ENCODE data around the gene SNRNP48. TPM values are rescaled to one million over a fixed set of nuclear protein-coding genes. Genes with fewer than 3 reads are reported as not detected.

The SNRNP48 gene
- polyA plus RNA-seq, 1 of the 3 experiments (the other 2 are of a cell fraction), result 5.7 TPM

DNA sequence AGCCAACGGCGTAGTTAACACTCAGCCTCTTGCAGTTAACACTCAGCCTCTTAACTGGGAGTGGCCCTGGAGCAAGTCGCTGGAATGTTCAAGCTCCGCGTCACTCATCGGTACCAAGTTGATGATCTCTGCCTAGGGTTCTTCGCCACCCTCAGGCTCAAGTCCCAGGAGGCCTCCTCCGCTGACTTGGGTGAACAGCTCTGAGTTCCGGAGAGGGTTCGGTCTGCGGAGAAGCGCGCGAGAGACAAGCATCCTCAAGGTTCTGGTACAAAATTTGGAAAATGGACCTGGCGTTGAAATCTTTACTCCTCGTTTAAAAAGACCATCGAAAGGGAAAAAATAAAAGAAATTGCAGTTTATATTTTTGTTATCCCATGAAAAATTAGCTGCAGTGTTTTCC lies 49.4 kb upstream of the SNRNP48 start:
- no peak overlapping the region for H3K4me2 ChIP-seq
- H3K36me3 ChIP-seq (replicated peaks in 1 of 2; ENCODE audit: control insufficient read depth in 1 of 2, insufficient read depth in 2 of 2, low read length in 1 of 2), result no peaks in the 10 kb centered on the region

DNA sequence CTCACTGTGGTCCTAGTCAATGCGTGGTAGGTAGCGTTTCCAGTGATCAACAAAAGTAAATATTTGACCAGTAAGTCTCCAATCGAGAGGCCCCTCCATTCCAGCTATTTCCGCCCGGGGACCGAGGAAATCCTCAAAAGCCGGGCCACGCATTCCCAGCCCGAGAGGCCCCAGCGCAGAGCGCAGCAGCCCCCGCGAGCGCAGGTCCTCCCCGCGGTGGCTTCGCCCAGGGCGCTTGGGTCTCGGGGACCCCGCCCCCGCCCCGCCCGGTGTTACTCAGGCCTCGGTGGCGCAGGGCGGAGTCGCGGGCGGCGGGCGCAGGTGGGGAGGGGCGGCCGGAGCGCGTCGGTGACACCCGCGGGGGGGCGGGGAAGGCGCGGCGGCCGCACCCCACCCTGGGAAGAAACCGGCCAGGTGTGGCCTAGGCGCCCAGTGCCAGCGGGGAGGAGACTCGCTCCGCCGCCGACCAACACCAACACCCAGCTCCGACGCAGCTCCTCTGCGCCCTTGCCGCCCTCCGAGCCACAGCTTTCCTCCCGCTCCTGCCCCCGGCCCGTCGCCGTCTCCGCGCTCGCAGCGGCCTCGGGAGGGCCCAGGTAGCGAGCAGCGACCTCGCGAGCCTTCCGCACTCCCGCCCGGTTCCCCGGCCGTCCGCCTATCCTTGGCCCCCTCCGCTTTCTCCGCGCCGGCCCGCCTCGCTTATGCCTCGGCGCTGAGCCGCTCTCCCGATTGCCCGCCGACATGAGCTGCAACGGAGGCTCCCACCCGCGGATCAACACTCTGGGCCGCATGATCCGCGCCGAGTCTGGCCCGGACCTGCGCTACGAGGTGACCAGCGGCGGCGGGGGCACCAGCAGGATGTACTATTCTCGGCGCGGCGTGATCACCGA lies 48.6 kb upstream of the SNRNP48 start, which contains the start of gene DSP:
Gene DSP, plus strand, starts transcription at position 497 of the 890 bp plus-strand sequence. Its CDS starts 245 bp downstream, at position 742.
- Histone ChIP-seq H3K9me2 (no peaks in the 10 kb centered on the region), H3F3A (replicated peaks; ENCODE audit: insufficient read depth) (no peaks in the 10 kb centered on the region), H2AFZ (ENCODE audit: low read depth) (peak within 1 kb of the TSS; percentile 76; the same call in 1 of the 2 replicates), H3K4me3 (ENCODE audit: low read depth in 2 of 2, low read length in 1 of 2) (peak within 1 kb of the TSS; percentile 28 to 50; a peak in 3 of 4 replicates), H3K9ac (no peak within 1 kb of the TSS), H3K4me2 (peak within 1 kb of the TSS; percentile 79), H3K36me3 (replicated peaks in 1 of 2; ENCODE audit: control insufficient read depth in 1 of 2, insufficient read depth in 2 of 2, low read length in 1 of 2) (no peaks in the 10 kb centered on the region), H3K27me3 (ENCODE audit: insufficient read depth) (peaks cover 85% of the 10 kb centered on the region), H4K20me1 (ENCODE audit: insufficient read depth) (no peaks in the 10 kb centered on the region), H3K27ac (ENCODE audit: low read depth in 2 of 2, low read length in 1 of 2) (no peak within 1 kb of the TSS), H3K79me2 (ENCODE audit: insufficient read depth) (no peaks in the 10 kb centered on the region), H3K9me3 (no peaks in the 10 kb centered on the region), H3K4me1 (ENCODE audit: control insufficient read depth in 1 of 2, insufficient read depth in 2 of 2, low read depth in 1 of 2, low read length in 1 of 2) (no peaks in the 10 kb centered on the region; a peak in 1 of 4 replicates)
- TF ChIP-seq POLR2AphosphoS5 (IDR thresholded peaks at IDR 0.05; ENCODE audit: low read depth, low read length), result no peak
- TF ChIP-seq EZH2phosphoT487 (IDR thresholded peaks at IDR 0.05; ENCODE audit: borderline replicate concordance, low read depth), result peak; percentile 55; the same call in 1 of the 2 replicates
- TF ChIP-seq NFIC (IDR thresholded peaks at IDR 0.05; ENCODE audit: borderline replicate concordance), result no peak
- POLR2A ChIA-PET, result no interaction called here
- DNase-seq, result peak; percentile 36
- CTCF ChIA-PET, result interaction anchor here (0.6 kb wide), 1 partner anchor 76 kb away, joined by 3 read pairs; no protein-coding TSS in a partner anchor
- WGBS (ENCODE audit: low lambda C conversion rate), result 5% methylated on average over 38 of the region's 105 CpGs

More for the DNA sequence above, 49.4 kb upstream of the SNRNP48 start:
- 31% methylated on average over 17 of the region's 17 CpGs for WGBS (ENCODE audit: low lambda C conversion rate)
- Histone ChIP-seq H3K4me3 (ENCODE audit: low read depth in 2 of 2, low read length in 1 of 2) (no peak overlapping the region), H2AFZ (ENCODE audit: low read depth) (no peak overlapping the region), H3K27ac (ENCODE audit: low read depth in 2 of 2, low read length in 1 of 2) (no peak overlapping the region), H3K9ac (no peak overlapping the region), H3K27me3 (ENCODE audit: insufficient read depth) (peaks cover 77% of the 10 kb centered on the region), H3F3A (replicated peaks; ENCODE audit: insufficient read depth) (no peaks in the 10 kb centered on the region), H3K9me3 (no peaks in the 10 kb centered on the region), H3K4me1 (ENCODE audit: control insufficient read depth in 1 of 2, insufficient read depth in 2 of 2, low read depth in 1 of 2, low read length in 1 of 2) (no peaks in the 10 kb centered on the region; a peak in 1 of 4 replicates), H3K79me2 (ENCODE audit: insufficient read depth) (no peaks in the 10 kb centered on the region), H4K20me1 (ENCODE audit: insufficient read depth) (no peaks in the 10 kb centered on the region), H3K9me2 (no peaks in the 10 kb centered on the region)
- POLR2A ChIA-PET, result no interaction called here
- peak; percentile 19 for DNase-seq
- CTCF ChIA-PET, result no interaction called here
- no peak for TF ChIP-seq RCOR1 (IDR thresholded peaks at IDR 0.05; ENCODE audit: low read length)
- TF ChIP-seq FOXJ3 (CRISPR knock-in tag; IDR thresholded peaks at IDR 0.05), result no peak
- TF ChIP-seq RAD21 (IDR thresholded peaks at IDR 0.05; ENCODE audit: low read length), result no peak
- TF ChIP-seq TAF1 (IDR thresholded peaks at IDR 0.05; ENCODE audit: borderline replicate concordance, low read depth, low read length), result no peak
- TF ChIP-seq EZH2phosphoT487 (IDR thresholded peaks at IDR 0.05; ENCODE audit: borderline replicate concordance, low read depth), result no peak
- TF ChIP-seq POLR2AphosphoS5 (IDR thresholded peaks at IDR 0.05; ENCODE audit: low read depth, low read length), result no peak
- no peak for TF ChIP-seq FOSL2 (IDR thresholded peaks at IDR 0.05; ENCODE audit: borderline replicate concordance, low read depth)
- TF ChIP-seq, protein P1, sequence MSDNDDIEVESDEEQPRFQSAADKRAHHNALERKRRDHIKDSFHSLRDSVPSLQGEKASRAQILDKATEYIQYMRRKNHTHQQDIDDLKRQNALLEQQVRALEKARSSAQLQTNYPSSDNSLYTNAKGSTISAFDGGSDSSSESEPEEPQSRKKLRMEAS (IDR thresholded peaks at IDR 0.05; ENCODE audit: low read depth), result no peak
- TF ChIP-seq TEAD4 (IDR thresholded peaks at IDR 0.05; ENCODE audit: borderline replicate concordance, insufficient read depth), result no peak

All from SK-N-SH (cell line).